Stomach (tissue), 4 donors: ENCODE measurements around the gene EXT2.

Experiments used
- POLR2A ChIP-seq, 4 donors: fragments of 450-650 bp; IDR thresholded peaks; one replicate each; pipeline ENCODE4 v1.6.1; 2016; ENCODE audit warnings: antibody characterized with exemption in 4 of 4, control low read depth in 2 of 4, mild to moderate bottlenecking in 1 of 4, moderate library complexity in 1 of 4
- POLR2AphosphoS5 ChIP-seq, 3 donors: sonication (generic); formaldehyde crosslinking; IDR thresholded peaks; one replicate each; pipeline ENCODE4 v1.6.1; 2016; ENCODE audit warnings: antibody characterized with exemption in 3 of 3
- TF ChIP-seq, protein P1 (sequence below), 7 experiments: fragments of 450-650 bp in 4 of 7; fragments of 200-600 bp in 3 of 7; sonication (generic) in 3 of 7; IDR thresholded peaks; one replicate each; pipeline ENCODE4 v1.5.1; 2016 to 2019; ENCODE audit warnings: antibody characterized with exemption in 7 of 7, control low read depth in 2 of 7, mild to moderate bottlenecking in 1 of 7

DNA sequence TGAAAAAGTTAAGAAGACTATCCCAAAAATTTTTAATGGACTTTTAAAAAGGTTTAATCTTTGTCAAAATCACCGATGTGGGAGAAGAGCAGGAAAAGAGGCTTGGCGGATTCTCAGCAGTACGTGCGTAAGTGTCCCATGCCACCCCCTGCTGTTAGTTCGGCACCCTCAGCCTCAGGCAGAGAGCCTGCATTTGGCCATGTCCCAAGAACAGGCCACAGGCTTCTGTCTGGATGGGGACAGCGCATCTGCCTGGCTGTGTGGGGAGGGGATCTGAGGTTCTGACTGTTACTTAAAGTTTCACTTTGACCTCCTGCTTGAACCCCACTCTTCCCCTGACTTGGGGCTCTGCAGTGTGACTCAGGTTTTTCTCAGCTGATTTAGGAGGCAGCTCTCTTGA, 35.3 kb downstream of the EXT2 start:
- TF ChIP-seq, protein P1, sequence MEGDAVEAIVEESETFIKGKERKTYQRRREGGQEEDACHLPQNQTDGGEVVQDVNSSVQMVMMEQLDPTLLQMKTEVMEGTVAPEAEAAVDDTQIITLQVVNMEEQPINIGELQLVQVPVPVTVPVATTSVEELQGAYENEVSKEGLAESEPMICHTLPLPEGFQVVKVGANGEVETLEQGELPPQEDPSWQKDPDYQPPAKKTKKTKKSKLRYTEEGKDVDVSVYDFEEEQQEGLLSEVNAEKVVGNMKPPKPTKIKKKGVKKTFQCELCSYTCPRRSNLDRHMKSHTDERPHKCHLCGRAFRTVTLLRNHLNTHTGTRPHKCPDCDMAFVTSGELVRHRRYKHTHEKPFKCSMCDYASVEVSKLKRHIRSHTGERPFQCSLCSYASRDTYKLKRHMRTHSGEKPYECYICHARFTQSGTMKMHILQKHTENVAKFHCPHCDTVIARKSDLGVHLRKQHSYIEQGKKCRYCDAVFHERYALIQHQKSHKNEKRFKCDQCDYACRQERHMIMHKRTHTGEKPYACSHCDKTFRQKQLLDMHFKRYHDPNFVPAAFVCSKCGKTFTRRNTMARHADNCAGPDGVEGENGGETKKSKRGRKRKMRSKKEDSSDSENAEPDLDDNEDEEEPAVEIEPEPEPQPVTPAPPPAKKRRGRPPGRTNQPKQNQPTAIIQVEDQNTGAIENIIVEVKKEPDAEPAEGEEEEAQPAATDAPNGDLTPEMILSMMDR (IDR thresholded peaks at IDR 0.05): no peak
- TF ChIP-seq POLR2AphosphoS5 (IDR thresholded peaks at IDR 0.05): no peak
- TF ChIP-seq POLR2A (IDR thresholded peaks at IDR 0.05): no peak
